ENCODE results near the gene TBCD.

DNA sequence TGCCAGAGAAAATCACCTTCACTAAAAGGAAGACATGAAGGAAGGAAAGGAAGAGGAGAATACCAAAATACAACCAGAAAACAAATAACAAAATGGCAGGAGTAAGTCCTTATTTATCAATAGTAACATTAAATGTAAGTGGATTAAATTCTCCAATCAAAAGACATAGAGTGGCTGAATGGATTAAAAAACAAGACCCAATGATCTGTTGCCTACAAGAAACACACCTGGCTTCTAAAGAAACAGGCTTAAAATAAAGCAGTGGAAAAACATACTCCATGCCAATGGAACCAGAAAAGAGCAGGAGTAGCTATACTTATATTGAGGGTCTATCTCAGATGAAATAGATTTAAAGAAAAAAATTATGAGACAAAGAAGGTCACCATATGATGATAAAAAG, 241.1 kb downstream of the TBCD start:
- TF ChIP-seq EZH2phosphoT487 (IDR thresholded peaks at IDR 0.05; ENCODE audit: insufficient read depth, low read depth) (no peak), EZH2 (IDR thresholded peaks at IDR 0.05; ENCODE audit: insufficient read depth, poor library complexity, severe bottlenecking) (no peak)
